Ascending aorta (tissue), 2 donors: Measurements from ENCODE around the gene CEBPZ. TPM values are rescaled to one million over a fixed set of nuclear protein-coding genes. Genes with fewer than 3 reads are reported as not detected.

Source experiments
- DNase-seq, 2 donors: peaks; one replicate each; pipeline ENCODE4 v3.0.0-alpha.2; 2019; ENCODE audit warnings: low spot score in 2 of 2
- H3K27ac ChIP-seq, 2 donors: fragments of 200-600 bp; sonication (generic); one replicate each; pipeline ENCODE4 v1.5.1; 2016 to 2017; ENCODE audit warnings: mild to moderate bottlenecking in 1 of 2
- H3K27me3 ChIP-seq: fragments of 200-600 bp; sonication (generic); one replicate; pipeline ENCODE4 v1.5.1; 2017
- H3K36me3 ChIP-seq, 2 donors: fragments of 200-600 bp; sonication (generic); one replicate each; pipeline ENCODE4 v1.5.1; 2016
- H3K4me1 ChIP-seq, 2 donors: fragments of 200-600 bp; sonication (generic); one replicate each; pipeline ENCODE4 v1.5.1; 2016 to 2017; ENCODE audit warnings: mild to moderate bottlenecking in 1 of 2
- H3K4me3 ChIP-seq, 2 donors: fragments of 200-600 bp; sonication (generic); one replicate each; pipeline ENCODE4 v1.5.1; 2016 to 2017; ENCODE audit warnings: mild to moderate bottlenecking in 1 of 2
- H3K9me3 ChIP-seq, 2 donors: fragments of 200-600 bp; sonication (generic); one replicate each; pipeline ENCODE4 v1.5.1; 2016
- intact Hi-C: fragments of 100-400 bp; cut with DNase I; formaldehyde crosslinking; loops from one replicate; pipeline ENCODE4 v1.15.1; 2023
- total RNA-seq: library from RNA; depleted of rRNA; stranded (reverse); fragments of >200 nt; gene quantifications from one replicate; pipeline ENCODE4 v1.1.0, GENCODE V29; 2016
- TF ChIP-seq, protein P1 (sequence below), 3 experiments: fragments of 200-600 bp in 2 of 3; fragments of 450-650 bp in 1 of 3; sonication (generic) in 2 of 3; IDR thresholded peaks; one replicate each; pipeline ENCODE4 v1.5.1; 2016 to 2019; ENCODE audit warnings: antibody characterized with exemption in 3 of 3, mild to moderate bottlenecking in 1 of 3, moderate library complexity in 1 of 3

The CEBPZ gene
- total RNA-seq, 1 donor from 2014 or later: 20.2 TPM

DNA sequence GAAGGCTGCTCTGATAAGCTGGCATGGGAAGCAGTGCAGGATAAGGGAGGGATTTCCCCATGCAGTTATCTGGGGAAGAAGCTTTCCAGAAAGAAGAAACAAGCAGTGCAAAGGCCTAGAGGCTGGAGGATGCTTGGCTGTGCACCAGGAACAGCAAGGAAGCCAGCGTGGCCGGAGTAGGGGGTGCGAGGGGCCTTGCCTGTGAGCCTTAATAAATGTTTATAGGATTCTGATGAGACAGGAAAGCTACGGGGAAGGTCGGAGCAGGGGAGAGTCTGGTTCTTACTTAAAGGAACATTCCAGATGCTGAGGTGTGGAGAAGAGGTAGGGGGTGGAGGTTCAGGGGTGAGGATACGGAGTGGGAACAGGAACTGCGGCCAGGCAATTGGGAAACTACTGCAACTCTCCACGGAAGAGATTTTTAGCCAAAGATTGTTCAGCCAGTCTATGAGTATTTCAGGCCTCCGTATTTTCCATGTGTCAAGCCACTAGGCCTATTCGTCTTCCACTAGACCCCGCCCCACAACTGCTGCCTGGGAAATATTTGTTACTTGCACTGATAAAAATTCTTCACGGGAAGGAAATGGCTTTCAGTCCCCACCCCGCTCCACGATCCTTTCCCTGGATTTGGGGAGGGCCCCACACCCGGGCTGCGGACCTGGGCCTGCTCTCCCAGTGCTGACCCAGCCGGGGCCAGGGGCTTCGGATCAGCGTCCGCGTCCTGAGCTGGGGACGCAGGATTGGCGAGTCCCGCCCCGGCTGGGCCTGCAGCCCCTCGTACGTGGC, 75.1 kb downstream of the CEBPZ start:
- DNase-seq: peak in 1 of 2 donors; percentile 80
- peak overlapping the region; percentile 86 to 98 for H3K4me3 ChIP-seq
- H3K4me1 ChIP-seq: peaks cover 6 to 16% of the 10 kb centered on the region in 2 donors
- peak overlapping the region; percentile 77 to 85 for H3K27ac ChIP-seq
- H3K27me3 ChIP-seq: no peaks in the 10 kb centered on the region
- no peaks in the 10 kb centered on the region for H3K9me3 ChIP-seq
- intact Hi-C loops: loop anchor here (2.0 to 5.0 kb wide), 2 partner anchors 41 to 171 kb away; partner anchors contain the start of gene CEBPZOS
- TF ChIP-seq, protein P1, sequence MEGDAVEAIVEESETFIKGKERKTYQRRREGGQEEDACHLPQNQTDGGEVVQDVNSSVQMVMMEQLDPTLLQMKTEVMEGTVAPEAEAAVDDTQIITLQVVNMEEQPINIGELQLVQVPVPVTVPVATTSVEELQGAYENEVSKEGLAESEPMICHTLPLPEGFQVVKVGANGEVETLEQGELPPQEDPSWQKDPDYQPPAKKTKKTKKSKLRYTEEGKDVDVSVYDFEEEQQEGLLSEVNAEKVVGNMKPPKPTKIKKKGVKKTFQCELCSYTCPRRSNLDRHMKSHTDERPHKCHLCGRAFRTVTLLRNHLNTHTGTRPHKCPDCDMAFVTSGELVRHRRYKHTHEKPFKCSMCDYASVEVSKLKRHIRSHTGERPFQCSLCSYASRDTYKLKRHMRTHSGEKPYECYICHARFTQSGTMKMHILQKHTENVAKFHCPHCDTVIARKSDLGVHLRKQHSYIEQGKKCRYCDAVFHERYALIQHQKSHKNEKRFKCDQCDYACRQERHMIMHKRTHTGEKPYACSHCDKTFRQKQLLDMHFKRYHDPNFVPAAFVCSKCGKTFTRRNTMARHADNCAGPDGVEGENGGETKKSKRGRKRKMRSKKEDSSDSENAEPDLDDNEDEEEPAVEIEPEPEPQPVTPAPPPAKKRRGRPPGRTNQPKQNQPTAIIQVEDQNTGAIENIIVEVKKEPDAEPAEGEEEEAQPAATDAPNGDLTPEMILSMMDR (IDR thresholded peaks at IDR 0.05): no peak
- H3K36me3 ChIP-seq: peaks cover 0 to 6% of the 10 kb centered on the region in 2 donors

DNA sequence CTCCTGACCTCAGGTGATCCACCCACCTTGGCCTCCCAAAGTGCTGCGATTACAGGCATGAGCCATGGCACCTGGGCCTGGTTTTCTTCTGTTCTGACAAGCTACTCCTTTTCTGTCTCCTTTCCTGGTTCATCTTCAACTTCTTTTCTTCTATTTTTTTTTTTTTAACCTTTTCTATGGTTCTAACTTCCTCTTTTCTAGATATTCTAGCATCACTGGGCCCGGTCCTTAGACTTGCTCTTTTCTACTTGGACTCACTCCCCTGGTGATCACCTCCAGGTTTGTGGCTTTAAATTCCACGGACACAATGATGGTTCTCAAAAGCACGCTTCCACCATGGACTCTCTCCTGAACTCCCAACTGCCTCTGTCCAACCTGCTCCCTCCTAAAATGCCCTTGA, 76.6 kb downstream of the CEBPZ start:
- no peaks in the 10 kb centered on the region for H3K27me3 ChIP-seq
- H3K27ac ChIP-seq: no peak overlapping the region
- intact Hi-C loops: loop anchor here (5.0 kb wide), 1 partner anchor 173 kb away; no protein-coding TSS in a partner anchor
- peaks cover 6 to 19% of the 10 kb centered on the region in 2 donors for H3K4me1 ChIP-seq
- no peak for DNase-seq
- H3K4me3 ChIP-seq: no peak overlapping the region
- H3K9me3 ChIP-seq: no peaks in the 10 kb centered on the region
- TF ChIP-seq, protein P1 (IDR thresholded peaks at IDR 0.05): no peak
- peaks cover 0 to 6% of the 10 kb centered on the region in 2 donors for H3K36me3 ChIP-seq

DNA sequence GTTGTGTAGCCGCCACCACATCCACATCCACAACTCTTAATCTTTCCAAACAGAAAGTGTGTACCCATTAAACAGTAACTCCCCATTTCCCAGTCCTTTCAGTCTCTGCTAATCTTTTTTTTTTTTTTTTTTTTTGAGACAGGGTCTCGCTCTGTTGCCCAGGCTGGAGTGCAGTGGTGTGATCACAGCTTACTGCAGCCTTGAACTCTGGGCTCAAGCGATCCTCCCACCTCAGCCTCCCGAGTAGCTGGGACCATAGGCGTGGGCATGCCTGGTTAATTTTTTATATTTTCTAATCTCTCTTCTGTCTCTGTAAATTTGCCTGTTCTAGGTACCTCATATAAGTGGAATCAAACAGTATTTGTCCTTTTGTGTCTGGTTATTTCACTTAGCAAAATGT, 78.2 kb downstream of the CEBPZ start:
- Histone ChIP-seq H3K27me3 (no peaks in the 10 kb centered on the region), H3K27ac (no peak overlapping the region), H3K4me1 (peaks cover 6 to 19% of the 10 kb centered on the region in 2 donors), H3K9me3 (no peaks in the 10 kb centered on the region), H3K4me3 (no peak overlapping the region), H3K36me3 (peaks cover 0 to 11% of the 10 kb centered on the region in 2 donors)
- TF ChIP-seq, protein P1 (IDR thresholded peaks at IDR 0.05): no peak
- no peak for DNase-seq
- intact Hi-C loops: no loop called here

Other genes starting within 250 kb of the CEBPZ start
- 10.6 TPM for gene HEATR5B, start 147.2 kb downstream of the CEBPZ start, total RNA-seq
- 0.21 TPM for gene GPATCH11, start 147.1 kb downstream of the CEBPZ start, total RNA-seq
- 10.6 TPM for gene EIF2AK2, start 74.6 kb downstream of the CEBPZ start, total RNA-seq
- gene SULT6B1, start 42.9 kb downstream of the CEBPZ start, total RNA-seq: not detected
- gene CEBPZOS, start 35.1 kb downstream of the CEBPZ start, total RNA-seq: 2.9 TPM
- 3.8 TPM for gene NDUFAF7, start 62 bp upstream of the CEBPZ start, total RNA-seq
- 14.0 TPM for gene PRKD3, start 93.2 kb upstream of the CEBPZ start, total RNA-seq
- gene QPCT, start 113.0 kb upstream of the CEBPZ start, total RNA-seq: 1.8 TPM